ENCODE measurements around the gene EPB41L1.
"Not testable (repeated sequence)": the region's sequence is repeated elsewhere in the genome, so short reads cannot be mapped to it uniquely, and the experiment has no call there.

Gene EPB41L1

DNA sequence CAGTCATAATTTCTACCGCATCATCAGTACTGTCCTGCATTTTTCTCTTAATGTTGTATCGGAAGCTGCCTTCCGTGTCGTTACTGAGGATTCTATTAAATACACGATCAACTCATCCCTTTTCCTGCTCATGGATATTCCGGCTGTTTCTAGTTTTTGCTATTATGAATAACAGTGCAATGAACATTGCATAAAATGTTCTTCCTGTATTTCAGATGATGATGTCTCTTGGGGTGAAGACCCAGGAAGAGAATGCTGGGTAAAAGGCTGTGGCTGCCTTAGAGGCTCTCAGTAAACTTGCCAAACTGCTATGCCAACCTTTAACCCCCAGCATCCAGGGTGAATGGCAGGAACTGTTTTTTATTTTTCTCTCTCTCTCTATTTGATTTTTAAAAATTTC, 24.1 kb upstream of the EPB41L1 start:
- DNase-seq (ENCODE audit: low spot score): no peak
- TF ChIP-seq, protein P1, sequence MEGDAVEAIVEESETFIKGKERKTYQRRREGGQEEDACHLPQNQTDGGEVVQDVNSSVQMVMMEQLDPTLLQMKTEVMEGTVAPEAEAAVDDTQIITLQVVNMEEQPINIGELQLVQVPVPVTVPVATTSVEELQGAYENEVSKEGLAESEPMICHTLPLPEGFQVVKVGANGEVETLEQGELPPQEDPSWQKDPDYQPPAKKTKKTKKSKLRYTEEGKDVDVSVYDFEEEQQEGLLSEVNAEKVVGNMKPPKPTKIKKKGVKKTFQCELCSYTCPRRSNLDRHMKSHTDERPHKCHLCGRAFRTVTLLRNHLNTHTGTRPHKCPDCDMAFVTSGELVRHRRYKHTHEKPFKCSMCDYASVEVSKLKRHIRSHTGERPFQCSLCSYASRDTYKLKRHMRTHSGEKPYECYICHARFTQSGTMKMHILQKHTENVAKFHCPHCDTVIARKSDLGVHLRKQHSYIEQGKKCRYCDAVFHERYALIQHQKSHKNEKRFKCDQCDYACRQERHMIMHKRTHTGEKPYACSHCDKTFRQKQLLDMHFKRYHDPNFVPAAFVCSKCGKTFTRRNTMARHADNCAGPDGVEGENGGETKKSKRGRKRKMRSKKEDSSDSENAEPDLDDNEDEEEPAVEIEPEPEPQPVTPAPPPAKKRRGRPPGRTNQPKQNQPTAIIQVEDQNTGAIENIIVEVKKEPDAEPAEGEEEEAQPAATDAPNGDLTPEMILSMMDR (IDR thresholded peaks at IDR 0.05; ENCODE audit: borderline replicate concordance, control extremely low read depth, extremely low read depth, insufficient read depth, missing control alignments): no peak
- in situ Hi-C loops (cut with MboI; ENCODE audit: low sequenced_read_pairs, unreplicated experiment): no loop called here

DNA sequence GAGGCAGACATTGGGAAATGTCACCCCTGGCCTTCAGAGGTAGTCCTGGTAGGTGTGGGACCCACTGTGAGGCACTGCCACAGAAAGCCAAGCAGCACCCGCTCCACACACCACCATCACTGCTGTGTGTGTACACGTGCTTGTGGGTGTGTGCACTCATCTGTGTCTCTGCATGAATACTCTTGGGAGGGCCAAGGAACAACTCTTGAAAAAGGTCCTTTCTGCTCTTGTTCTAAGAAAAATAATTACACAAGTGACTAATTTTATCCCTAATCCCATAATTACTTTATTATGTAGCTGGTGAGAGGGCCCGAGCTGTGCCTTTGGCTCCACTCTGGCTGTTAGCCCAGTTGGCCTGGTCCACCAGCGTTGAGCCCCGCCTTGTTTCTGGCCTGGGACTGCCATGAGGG, 21.7 kb upstream of the EPB41L1 start:
- in situ Hi-C loops (cut with MboI; ENCODE audit: low sequenced_read_pairs, unreplicated experiment): no loop called here
- TF ChIP-seq, protein P1 (IDR thresholded peaks at IDR 0.05; ENCODE audit: borderline replicate concordance, control extremely low read depth, extremely low read depth, insufficient read depth, missing control alignments): no peak
- DNase-seq (ENCODE audit: low spot score): no peak

DNA sequence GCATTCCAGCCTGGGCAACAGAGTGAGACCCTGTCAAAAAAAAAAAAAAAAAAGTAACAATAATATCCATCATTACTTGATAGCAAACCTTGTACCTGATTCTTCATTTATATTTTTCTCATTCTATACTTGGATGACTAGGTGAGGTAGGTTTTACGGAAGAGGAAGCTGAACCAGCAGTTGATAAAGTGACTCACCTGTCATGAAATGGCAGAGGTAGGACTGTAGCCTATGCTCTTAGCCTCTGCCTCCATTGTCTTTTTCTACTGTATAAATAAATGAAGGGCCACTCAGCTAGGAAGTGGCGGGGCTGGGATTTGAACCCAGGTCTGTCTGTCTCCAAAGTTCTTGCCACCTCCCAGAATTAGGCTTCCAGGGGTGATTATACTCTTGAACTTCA, 20.7 kb upstream of the EPB41L1 start:
- DNase-seq (ENCODE audit: low spot score): no peak
- in situ Hi-C loops (cut with MboI; ENCODE audit: low sequenced_read_pairs, unreplicated experiment): no loop called here
- TF ChIP-seq, protein P1 (IDR thresholded peaks at IDR 0.05; ENCODE audit: borderline replicate concordance, control extremely low read depth, extremely low read depth, insufficient read depth, missing control alignments): no peak

DNA sequence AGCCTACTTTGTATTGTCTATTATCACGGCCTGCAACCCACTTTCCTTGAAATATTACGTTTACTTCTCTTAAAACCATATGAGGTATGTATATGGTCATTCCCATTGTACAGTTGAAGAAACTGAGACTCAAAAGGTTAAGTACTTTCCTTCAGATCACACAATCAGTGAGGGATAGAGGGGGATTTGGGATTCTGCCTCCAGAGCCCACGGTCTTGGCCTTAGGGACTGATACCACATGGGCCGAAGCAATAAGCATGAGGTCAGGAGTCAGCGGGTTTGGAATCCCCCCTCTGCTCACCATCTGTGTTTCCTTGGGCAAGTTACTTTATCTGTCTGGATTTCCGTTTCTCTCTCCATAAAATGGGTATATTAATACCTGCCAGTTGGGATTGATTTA, 19.4 kb upstream of the EPB41L1 start:
- TF ChIP-seq, protein P1 (IDR thresholded peaks at IDR 0.05; ENCODE audit: borderline replicate concordance, control extremely low read depth, extremely low read depth, insufficient read depth, missing control alignments): no peak
- in situ Hi-C loops (cut with MboI; ENCODE audit: low sequenced_read_pairs, unreplicated experiment): loop anchor here (5.0 kb wide), 1 partner anchor 143 kb away; no protein-coding TSS in a partner anchor
- no peak for DNase-seq (ENCODE audit: low spot score)

DNA sequence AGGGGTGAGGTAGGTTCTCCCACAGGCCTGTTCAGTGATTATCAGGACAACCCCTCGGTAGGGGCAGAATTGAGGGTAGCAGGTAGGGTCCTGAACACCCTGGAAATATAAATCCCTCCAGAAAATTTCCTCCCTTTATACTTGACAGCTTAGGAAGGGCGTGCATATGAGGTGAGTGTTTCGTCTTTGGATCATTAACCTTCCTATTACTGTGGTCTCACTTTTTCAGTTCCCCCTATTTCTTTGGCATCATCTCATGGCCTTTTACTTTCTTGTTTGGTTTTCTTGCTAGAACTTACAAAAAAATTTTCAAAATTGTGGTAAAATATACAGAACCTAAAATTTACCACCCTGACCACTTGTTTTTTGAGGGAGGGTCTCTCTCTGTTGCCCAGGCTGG, 18.7 kb upstream of the EPB41L1 start:
- in situ Hi-C loops (cut with MboI; ENCODE audit: low sequenced_read_pairs, unreplicated experiment): loop anchor here (5.0 kb wide), 1 partner anchor 144 kb away; no protein-coding TSS in a partner anchor
- DNase-seq (ENCODE audit: low spot score): no peak

DNA sequence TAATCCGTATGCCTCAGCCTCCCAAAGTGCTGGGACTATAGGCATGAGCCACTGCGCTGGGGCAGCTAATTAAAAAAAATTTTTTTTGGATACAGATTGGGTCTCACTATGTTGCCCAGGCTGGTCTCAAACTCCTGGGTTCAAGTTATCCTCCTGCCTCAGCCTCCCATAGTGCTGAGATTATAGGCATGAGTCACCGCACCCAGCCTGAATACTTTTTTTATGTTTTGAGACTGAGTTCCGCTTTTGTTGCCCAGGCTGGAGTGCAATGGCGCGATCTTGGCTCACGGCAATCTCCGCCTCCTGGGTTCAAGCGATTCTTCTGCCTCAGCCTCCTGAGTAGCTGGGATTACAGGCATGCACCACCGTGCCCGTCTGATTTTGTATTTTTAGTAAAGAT, 17.2 kb upstream of the EPB41L1 start:
- DNase-seq (ENCODE audit: low spot score): not testable (repeated sequence)
- in situ Hi-C loops (cut with MboI; ENCODE audit: low sequenced_read_pairs, unreplicated experiment): loop anchor here (5.0 kb wide), 1 partner anchor 145 kb away; no protein-coding TSS in a partner anchor

More for the DNA sequence above, 18.7 kb upstream of the EPB41L1 start:
- TF ChIP-seq, protein P1 (IDR thresholded peaks at IDR 0.05; ENCODE audit: borderline replicate concordance, control extremely low read depth, extremely low read depth, insufficient read depth, missing control alignments): no peak

DNA sequence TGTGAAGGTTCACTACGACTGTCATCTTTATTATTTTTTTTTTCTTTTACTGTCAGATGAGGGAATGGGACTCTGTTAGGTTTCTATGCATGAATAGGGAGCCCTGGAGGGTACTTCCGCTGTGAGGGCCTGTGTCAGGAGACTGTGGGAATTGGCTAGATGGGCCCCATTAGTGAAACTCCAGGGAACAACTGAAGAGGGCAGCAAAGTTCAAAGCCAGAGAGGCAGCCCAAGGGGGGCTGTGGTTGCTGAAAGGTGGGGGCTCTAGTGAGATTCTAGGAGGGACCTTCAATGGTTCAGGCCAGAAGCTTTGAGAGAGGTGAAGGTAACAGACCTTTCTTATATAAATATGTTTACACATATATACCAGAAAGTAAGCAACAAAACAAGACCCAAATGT, 13.2 kb upstream of the EPB41L1 start:
- no peak for DNase-seq (ENCODE audit: low spot score)
- TF ChIP-seq, protein P1 (IDR thresholded peaks at IDR 0.05; ENCODE audit: borderline replicate concordance, control extremely low read depth, extremely low read depth, insufficient read depth, missing control alignments): no peak
- in situ Hi-C loops (cut with MboI; ENCODE audit: low sequenced_read_pairs, unreplicated experiment): no loop called here
